Measurements from ENCODE around the gene MYO7B. TPM values are rescaled to one million over a fixed set of nuclear protein-coding genes. Genes with fewer than 3 reads are reported as not detected.

Gene MYO7B
- total and polyA plus RNA-seq, 2 donors (not counting 1 experiment from before 2014, with no cell fraction given) = 5.0 to 68.2 TPM

GRCh38 chr2:127653421-127654083 lies 118.1 kb downstream of the MYO7B start:
- no peak for ATAC-seq (ENCODE audit: low read depth)
- H3K9me3 ChIP-seq (ENCODE audit: control extremely low read depth in 1 of 3, control insufficient read depth in 2 of 3, insufficient read depth in 1 of 3, low read length in 2 of 3) = peaks cover 0 to 8% (median 0%) of the 10 kb centered on the region in 3 donors
- no peaks in the 10 kb centered on the region for H4K20me1 ChIP-seq (ENCODE audit: control insufficient read depth, insufficient read depth, low read length, poor library complexity, severe bottlenecking)
- H3K4me1 ChIP-seq (ENCODE audit: control insufficient read depth in 2 of 2, insufficient read depth in 2 of 2, low read length in 2 of 2) = peaks cover 30 to 49% of the 10 kb centered on the region in 2 donors
- H2AFZ ChIP-seq (ENCODE audit: insufficient read depth, low read depth, low read length, poor library complexity, severe bottlenecking) = no peak overlapping the region
- H3K9ac ChIP-seq (ENCODE audit: low read length) = no peak overlapping the region
- H3K4me3 Mint-ChIP-seq = no peak overlapping the region
- no peak overlapping the region for H3K4me2 ChIP-seq (replicated peaks; ENCODE audit: low read depth, low read length, poor library complexity, severe bottlenecking)
- H3K27me3 Mint-ChIP-seq = no peaks in the 10 kb centered on the region
- ChIA-PET CTCF (interaction anchor here (1.3 to 19.3 kb wide), 3 partner anchors 12 to 75 kb away, joined by 5 to 553 read pairs (median 8); no protein-coding TSS in a partner anchor), POLR2A (no interaction called here)
- H3K4me3 ChIP-seq (ENCODE audit: control extremely low read depth in 1 of 5, extremely low read depth in 1 of 5, insufficient read depth in 1 of 5, low read depth in 2 of 5, low read length in 4 of 5) = no peak overlapping the region
- DNase-seq = no peak
- no peaks in the 10 kb centered on the region for H3K79me2 ChIP-seq (ENCODE audit: control insufficient read depth, insufficient read depth, low read length)
- no peak overlapping the region for H3K27ac ChIP-seq (ENCODE audit: low read length in 2 of 2)
- 68% methylated on average over 15 of the region's 16 CpGs for WGBS (ENCODE audit: insufficient coverage)
- peaks cover 43% of the 10 kb centered on the region for H3K4me1 Mint-ChIP-seq
- no peaks in the 10 kb centered on the region for H3K36me3 ChIP-seq (replicated peaks in 1 of 2; ENCODE audit: control extremely low read depth in 1 of 2, control insufficient read depth in 1 of 2, extremely low read depth in 1 of 2, insufficient read depth in 2 of 2, low read length in 1 of 2)
- H3K27me3 ChIP-seq (replicated peaks in 1 of 4; ENCODE audit: control extremely low read depth in 1 of 4, control insufficient read depth in 3 of 4, insufficient read depth in 4 of 4, low read length in 3 of 4) = no peaks in the 10 kb centered on the region
- intact Hi-C loops (cut with micrococcal nuclease) = no loop called here
- no peaks in the 10 kb centered on the region for H3K9me3 Mint-ChIP-seq (ENCODE audit: insufficient read depth)
- H3K27ac Mint-ChIP-seq = no peak overlapping the region
- TF ChIP-seq EZH2 (IDR thresholded peaks at IDR 0.05; ENCODE audit: borderline replicate concordance, insufficient read depth, low read depth, low read length, poor library complexity, severe bottlenecking) = no peak
- no peak for TF ChIP-seq CTCF (IDR thresholded peaks at IDR 0.05)

GRCh38 chr2:127654084-127654837 lies 118.8 kb downstream of the MYO7B start:
- Histone ChIP-seq H4K20me1 (ENCODE audit: control insufficient read depth, insufficient read depth, low read length, poor library complexity, severe bottlenecking) (no peaks in the 10 kb centered on the region), H3K4me2 (replicated peaks; ENCODE audit: low read depth, low read length, poor library complexity, severe bottlenecking) (no peak overlapping the region), H3K4me1 (ENCODE audit: control insufficient read depth in 2 of 2, insufficient read depth in 2 of 2, low read length in 2 of 2) (peaks cover 27 to 44% of the 10 kb centered on the region in 2 donors), H3K27ac (ENCODE audit: low read length in 2 of 2) (no peak overlapping the region), H3K4me3 (ENCODE audit: control extremely low read depth in 1 of 5, extremely low read depth in 1 of 5, insufficient read depth in 1 of 5, low read depth in 2 of 5, low read length in 4 of 5) (no peak overlapping the region), H3K79me2 (ENCODE audit: control insufficient read depth, insufficient read depth, low read length) (no peaks in the 10 kb centered on the region), H3K9ac (ENCODE audit: low read length) (no peak overlapping the region), H3K9me3 (ENCODE audit: control extremely low read depth in 1 of 3, control insufficient read depth in 2 of 3, insufficient read depth in 1 of 3, low read length in 2 of 3) (peaks cover 0 to 13% (median 0%) of the 10 kb centered on the region in 3 donors), H2AFZ (ENCODE audit: insufficient read depth, low read depth, low read length, poor library complexity, severe bottlenecking) (no peak overlapping the region), H3K36me3 (replicated peaks in 1 of 2; ENCODE audit: control extremely low read depth in 1 of 2, control insufficient read depth in 1 of 2, extremely low read depth in 1 of 2, insufficient read depth in 2 of 2, low read length in 1 of 2) (no peaks in the 10 kb centered on the region), H3K27me3 (replicated peaks in 1 of 4; ENCODE audit: control extremely low read depth in 1 of 4, control insufficient read depth in 3 of 4, insufficient read depth in 4 of 4, low read length in 3 of 4) (no peaks in the 10 kb centered on the region)
- 95% methylated on average over 23 of the region's 24 CpGs for WGBS (ENCODE audit: insufficient coverage)
- H3K4me3 Mint-ChIP-seq = no peak overlapping the region
- no peak overlapping the region for H3K27ac Mint-ChIP-seq
- DNase-seq (no peak), ATAC-seq (ENCODE audit: low read depth) (no peak)
- H3K27me3 Mint-ChIP-seq = no peaks in the 10 kb centered on the region
- TF ChIP-seq CTCF (IDR thresholded peaks at IDR 0.05) (no peak), EZH2 (IDR thresholded peaks at IDR 0.05; ENCODE audit: borderline replicate concordance, insufficient read depth, low read depth, low read length, poor library complexity, severe bottlenecking) (no peak)
- ChIA-PET POLR2A (no interaction called here), CTCF (interaction anchor here (19.3 kb wide), 1 partner anchor 61 kb away, joined by 553 read pairs; no protein-coding TSS in a partner anchor)
- peaks cover 40% of the 10 kb centered on the region for H3K4me1 Mint-ChIP-seq
- intact Hi-C loops (cut with micrococcal nuclease) = no loop called here
- H3K9me3 Mint-ChIP-seq (ENCODE audit: insufficient read depth) = no peaks in the 10 kb centered on the region

All from B cell (primary cell).